ENCODE results near the gene RASD1.

The RASD1 gene

GRCh38 chr17:17526369-17526768 lies 30.2 kb upstream of the RASD1 start:
- no peak for DNase-seq

GRCh38 chr17:17525956-17526355 lies 29.8 kb upstream of the RASD1 start:
- DNase-seq, result no peak

GRCh38 chr17:17525311-17525710 lies 29.1 kb upstream of the RASD1 start:
- no peak for DNase-seq

- DNase-seq, result no peak
Observed at GRCh38 chr17:17523731-17524490, 27.7 kb upstream of the RASD1 start.

- no peak for DNase-seq
Observed at GRCh38 chr17:17523001-17523730, 27.0 kb upstream of the RASD1 start.

- DNase-seq, result no peak
Observed at GRCh38 chr17:17520599-17521232, 24.5 kb upstream of the RASD1 start.

GRCh38 chr17:17519886-17520285 lies 23.7 kb upstream of the RASD1 start:
- no peak for DNase-seq

GRCh38 chr17:17518951-17519350 lies 22.8 kb upstream of the RASD1 start:
- DNase-seq, result no peak

- DNase-seq, result no peak
Observed at GRCh38 chr17:17518014-17518413, 21.8 kb upstream of the RASD1 start.

- no peak for DNase-seq
Observed at GRCh38 chr17:17516941-17517720, 20.9 kb upstream of the RASD1 start.

GRCh38 chr17:17515934-17516930 lies 20.0 kb upstream of the RASD1 start:
- peak; percentile 81 for DNase-seq

- peak; percentile 81 for DNase-seq
Observed at GRCh38 chr17:17514993-17515933, 19.1 kb upstream of the RASD1 start.

GRCh38 chr17:17514361-17514992 lies 18.3 kb upstream of the RASD1 start:
- no peak for DNase-seq

- no peak for DNase-seq
Observed at GRCh38 chr17:17513626-17514025, 17.4 kb upstream of the RASD1 start.

GRCh38 chr17:17512866-17513265 lies 16.7 kb upstream of the RASD1 start:
- no peak for DNase-seq

- peak; percentile 89 for DNase-seq
Observed at GRCh38 chr17:17511881-17512858, 16.0 kb upstream of the RASD1 start.

- no peak for DNase-seq
Observed at GRCh38 chr17:17511293-17511741, 15.1 kb upstream of the RASD1 start.

GRCh38 chr17:17510456-17511292 lies 14.5 kb upstream of the RASD1 start:
- DNase-seq, result no peak

Measured in islet precursor cell (in vitro differentiated cells).